Stimulated activated CD4-positive, alpha-beta T cell treated with anti-CD3 and anti-CD28 coated beads, TNF-alpha, amount 100 ng/mL, for 24 hours (primary cell): ENCODE data around the gene ACADL.

ENCODE experiments used
- DNase-seq, 3 experiments: peaks; one replicate each; pipeline ENCODE4 v3.0.0-alpha.2; 2020; ENCODE audit warnings: low read depth in 3 of 3

The ACADL gene

GRCh38 chr2:210170446-210171303 lies 54.6 kb downstream of the ACADL start:
- peak; percentile 92 to 96 (median 96) for DNase-seq

DNA sequence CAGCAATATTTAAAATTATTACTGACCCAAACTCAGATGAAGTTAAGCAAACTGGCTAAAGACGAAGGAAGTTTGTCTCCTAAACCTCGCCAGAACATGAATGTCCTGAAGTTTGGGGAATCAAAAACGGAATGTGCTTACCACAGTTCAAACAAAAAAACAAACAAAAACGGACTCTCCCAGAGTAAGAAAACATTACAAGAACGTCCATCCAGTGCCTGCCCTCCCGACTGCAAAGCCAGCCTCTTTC lies 55.1 kb downstream of the ACADL start:
- DNase-seq = no peak

DNA sequence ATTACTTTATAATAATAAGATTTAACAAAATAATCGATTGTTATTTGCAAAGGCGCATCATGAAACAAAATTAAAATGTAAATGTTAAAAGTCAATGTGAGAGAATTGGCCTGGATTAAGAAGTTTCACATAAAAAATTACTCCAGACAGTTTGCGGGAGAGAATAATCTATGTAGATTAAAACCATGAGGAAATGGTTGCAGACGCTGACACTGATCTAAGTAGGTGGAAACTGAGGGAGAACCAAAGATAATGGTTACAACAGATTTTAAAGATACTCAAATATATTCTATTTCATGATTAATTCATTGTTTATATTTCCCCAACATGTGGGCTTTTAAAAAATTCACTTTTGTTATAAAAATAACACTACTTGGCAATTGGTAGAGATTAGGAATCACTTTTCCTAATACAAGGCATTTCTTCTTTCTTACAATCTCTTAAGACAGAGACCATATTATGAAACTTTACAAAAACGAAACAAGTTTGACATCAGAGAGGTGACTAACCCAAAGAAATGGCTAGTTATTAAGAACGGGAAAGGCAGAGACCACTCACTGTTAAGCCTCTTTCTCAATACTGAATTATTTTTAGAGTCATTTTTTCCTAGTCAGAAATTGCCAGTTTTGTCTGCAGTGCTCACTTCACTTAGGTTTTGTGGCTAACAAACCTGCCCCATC lies 55.6 kb downstream of the ACADL start:
- DNase-seq = no peak

GRCh38 chr2:210167227-210167626 lies 58.0 kb downstream of the ACADL start:
- no peak for DNase-seq

- DNase-seq = no peak
Observed at GRCh38 chr2:210162466-210163124, 62.7 kb downstream of the ACADL start.

- DNase-seq = no peak
Observed at GRCh38 chr2:210159059-210159458, 66.2 kb downstream of the ACADL start.

- no peak for DNase-seq
Observed at GRCh38 chr2:210158236-210158635, 67.0 kb downstream of the ACADL start.

- no peak for DNase-seq
Observed at GRCh38 chr2:210157526-210157925, 67.7 kb downstream of the ACADL start.

- DNase-seq = no peak
Observed at GRCh38 chr2:210147614-210148013, 77.6 kb downstream of the ACADL start.
